SK-N-SH (cell line): ENCODE data around the gene OR9A2. TPM values are rescaled to one million over a fixed set of nuclear protein-coding genes. Genes with fewer than 3 reads are reported as not detected.

Experiments used
- CTCF ChIA-PET: fragments of 300-600, 350-600 bp; formaldehyde crosslinking; extraction: SDS; loops from one replicate; lab custom pipeline; 2021; lab: Yijun Ruan, JAX
- POLR2A ChIA-PET: fragments of 350-600 bp; sonication (Branson Sonifier 250); formaldehyde crosslinking; extraction: SDS; loops from one replicate; lab custom pipeline; 2020; ENCODE audit warnings: antibody characterized with exemption, inconsistent platforms; lab: Yijun Ruan, JAX
- DNase-seq: peaks from one replicate; pipeline ENCODE4 v3.0.0; 2012
- H2AFZ ChIP-seq: fragments of 200-600 bp; sonication (generic); 2 replicates; pipeline ENCODE4 v1.8.1; 2016; ENCODE audit warnings: antibody characterized with exemption, mild to moderate bottlenecking, low read depth
- H3F3A ChIP-seq: fragments of 200-600 bp; sonication (generic); replicated peaks from 2 replicates; pipeline ENCODE3; 2016; ENCODE audit warnings: antibody characterized with exemption, mild to moderate bottlenecking; ENCODE audit not compliant: insufficient read depth
- H3K27ac ChIP-seq, 2 experiments: fragments of 200-500 bp in 1 of 2; fragments of 200-600 bp in 1 of 2; sonication (Bioruptor generic) in 1 of 2; sonication (generic), shearing (Covaris generic) in 1 of 2; 2 replicates each; pipeline versions ENCODE4 v1.5.1 to v1.6.1; 2014 to 2016; ENCODE audit warnings: low read depth in 2 of 2, inconsistent platforms in 1 of 2, low read length in 1 of 2, mild to moderate bottlenecking in 1 of 2, mixed read lengths in 1 of 2
- H3K27me3 ChIP-seq: fragments of 200-600 bp; sonication (generic), shearing (Covaris generic); 2 replicates; pipeline ENCODE4 v1.6.1; 2016; ENCODE audit warnings: mixed run types; ENCODE audit not compliant: insufficient read depth
- H3K36me3 ChIP-seq, 2 experiments: fragments of 200-500 bp in 1 of 2; fragments of 200-600 bp in 1 of 2; sonication (Bioruptor generic) in 1 of 2; sonication (generic) in 1 of 2; replicated peaks in 1 of 2; 2 replicates each; pipeline versions ENCODE3 to v1.5.1; 2014 to 2016; ENCODE audit warnings: low read length in 1 of 2, mild to moderate bottlenecking in 1 of 2; ENCODE audit not compliant: insufficient read depth in 2 of 2, control insufficient read depth in 1 of 2
- H3K4me1 ChIP-seq, 2 experiments: fragments of 200-500 bp in 1 of 2; fragments of 200-600 bp in 1 of 2; sonication (Bioruptor generic) in 1 of 2; sonication (generic), shearing (Covaris generic) in 1 of 2; 2 replicates each; pipeline versions ENCODE4 v1.5.1 to v1.6.1; 2014 to 2016; ENCODE audit warnings: low read depth in 1 of 2, low read length in 1 of 2, mixed run types in 1 of 2; ENCODE audit not compliant: insufficient read depth in 2 of 2, control insufficient read depth in 1 of 2
- H3K4me2 ChIP-seq: fragments of 200-600 bp; sonication (generic), shearing (Covaris generic); 2 replicates; pipeline ENCODE4 v1.6.1; 2017; ENCODE audit warnings: mixed run types
- H3K4me3 ChIP-seq, 2 experiments: fragments of 200-500 bp in 1 of 2; fragments of 200-600 bp in 1 of 2; sonication (Bioruptor generic) in 1 of 2; sonication (generic), shearing (Covaris generic) in 1 of 2; 2 replicates each; pipeline versions ENCODE4 v1.5.1 to v1.8.1; 2014 to 2016; ENCODE audit warnings: low read depth in 2 of 2, inconsistent platforms in 1 of 2, low read length in 1 of 2, mild to moderate bottlenecking in 1 of 2, mixed read lengths in 1 of 2, moderate library complexity in 1 of 2
- H3K79me2 ChIP-seq: fragments of 200-600 bp; sonication (generic); 2 replicates; pipeline ENCODE4 v1.8.1; 2017; ENCODE audit warnings: mild to moderate bottlenecking; ENCODE audit not compliant: insufficient read depth
- H3K9ac ChIP-seq: fragments of 200-600 bp; sonication (generic); 2 replicates; pipeline ENCODE4 v1.6.1; 2017; ENCODE audit warnings: mixed run types
- H3K9me2 ChIP-seq: fragments of 200-600 bp; sonication (generic); 2 replicates; pipeline ENCODE4 v1.6.1; 2017; ENCODE audit warnings: mixed run types
- H3K9me3 ChIP-seq: fragments of 200-600 bp; sonication (generic); 2 replicates; pipeline ENCODE4 v1.6.1; 2017; ENCODE audit warnings: mixed run types, mild to moderate bottlenecking, moderate library complexity
- H4K20me1 ChIP-seq: fragments of 200-600 bp; sonication (generic); 2 replicates; pipeline ENCODE4 v1.6.1; 2017; ENCODE audit warnings: mild to moderate bottlenecking, mixed run types; ENCODE audit not compliant: insufficient read depth
- CTCF ChIP-seq: fragments of 200-600 bp; sonication (generic); IDR thresholded peaks from 2 replicates; pipeline ENCODE4 v1.6.1; 2017; ENCODE audit warnings: antibody characterized with exemption, mild to moderate bottlenecking, moderate library complexity
- ELF1 ChIP-seq: IDR thresholded peaks from 2 replicates; pipeline ENCODE4 v1.4.0; 2012
- FOSL2 ChIP-seq: IDR thresholded peaks from 2 replicates; pipeline ENCODE4 v1.4.0; 2012; ENCODE audit warnings: low read depth, mild to moderate bottlenecking, moderate library complexity, borderline replicate concordance
- FOXM1 ChIP-seq: IDR thresholded peaks from 2 replicates; pipeline ENCODE4 v1.4.0; 2012; ENCODE audit warnings: low read depth, mild to moderate bottlenecking
- JUND ChIP-seq: IDR thresholded peaks from 2 replicates; pipeline ENCODE4 v1.4.0; 2012
- MAX ChIP-seq: IDR thresholded peaks from 2 replicates; pipeline ENCODE4 v1.4.0; 2012; ENCODE audit warnings: low read depth
- NFIC ChIP-seq: IDR thresholded peaks from 2 replicates; pipeline ENCODE4 v1.4.0; 2012; ENCODE audit warnings: borderline replicate concordance
- PBX3 ChIP-seq: IDR thresholded peaks from 2 replicates; pipeline ENCODE4; 2012
- RFX5 ChIP-seq: IDR thresholded peaks from 2 replicates; pipeline ENCODE4 v1.6.1; 2012; ENCODE audit warnings: mild to moderate bottlenecking, improper control_type of control experiment, low read length
- RXRA ChIP-seq: IDR thresholded peaks from 2 replicates; pipeline ENCODE4 v1.4.0; 2012; ENCODE audit warnings: low read depth, mild to moderate bottlenecking, borderline replicate concordance
- SIN3A ChIP-seq: IDR thresholded peaks from 2 replicates; pipeline ENCODE4 v1.6.1; 2012; ENCODE audit warnings: low read depth, mild to moderate bottlenecking, low read length, moderate library complexity, borderline replicate concordance
- SMC3 ChIP-seq: IDR thresholded peaks from 2 replicates; pipeline ENCODE4 v1.6.1; 2012; ENCODE audit warnings: low read depth, low read length, improper control_type of control experiment
- TCF12 ChIP-seq: IDR thresholded peaks from 2 replicates; pipeline ENCODE4 v1.4.0; 2012
- WGBS: methylation state at CpG from one replicate; pipeline ENCODE4 v1.1.6; 2017; ENCODE audit warnings: low lambda C conversion rate; 5-methylcytosine and 5-hydroxymethylcytosine counted together
- polyA plus RNA-seq, 3 experiments: library from polyadenylated mRNA; depleted of rRNA; stranded (reverse); fragments of >200 nt; gene quantifications; 2 replicates each; pipeline ENCODE4 v1.2.3, GENCODE V29; 2012
- TF ChIP-seq, protein P1 (sequence below): fragments of 150-350 bp; IDR thresholded peaks from 2 replicates; pipeline ENCODE4 v1.6.1; 2016; ENCODE audit warnings: mild to moderate bottlenecking, low read depth, low read length
- TF ChIP-seq, protein P2 (sequence below): fragments of 150-350 bp; IDR thresholded peaks from 2 replicates; pipeline ENCODE4 v1.6.1; 2017; ENCODE audit warnings: antibody characterized with exemption, low read length, low read depth, borderline replicate concordance

OR9A2 gene
- polyA plus RNA-seq, 1 of the 3 experiments (the other 2 are of a cell fraction): not detected

GRCh38 chr7:143074141-143074540 is 47.2 kb upstream of the OR9A2 start:
- Histone ChIP-seq H2AFZ (no peak overlapping the region), H3K36me3 (no peaks in the 10 kb centered on the region), H3K4me3 (no peak overlapping the region), H3K9ac (no peak overlapping the region), H3K9me2 (no peaks in the 10 kb centered on the region), H3K4me2 (no peak overlapping the region), H3K27ac (no peak overlapping the region), H4K20me1 (no peaks in the 10 kb centered on the region), H3K9me3 (no peaks in the 10 kb centered on the region), H3K79me2 (no peaks in the 10 kb centered on the region), H3K4me1 (no peaks in the 10 kb centered on the region), H3K27me3 (peaks cover 8% of the 10 kb centered on the region; the same call in 1 of the 2 replicates), H3F3A (no peaks in the 10 kb centered on the region)
- POLR2A ChIA-PET: no interaction called here
- TF ChIP-seq NFIC (no peak), PBX3 (no peak), SMC3 (no peak), RFX5 (no peak), MAX (no peak)
- TF ChIP-seq, protein P1, sequence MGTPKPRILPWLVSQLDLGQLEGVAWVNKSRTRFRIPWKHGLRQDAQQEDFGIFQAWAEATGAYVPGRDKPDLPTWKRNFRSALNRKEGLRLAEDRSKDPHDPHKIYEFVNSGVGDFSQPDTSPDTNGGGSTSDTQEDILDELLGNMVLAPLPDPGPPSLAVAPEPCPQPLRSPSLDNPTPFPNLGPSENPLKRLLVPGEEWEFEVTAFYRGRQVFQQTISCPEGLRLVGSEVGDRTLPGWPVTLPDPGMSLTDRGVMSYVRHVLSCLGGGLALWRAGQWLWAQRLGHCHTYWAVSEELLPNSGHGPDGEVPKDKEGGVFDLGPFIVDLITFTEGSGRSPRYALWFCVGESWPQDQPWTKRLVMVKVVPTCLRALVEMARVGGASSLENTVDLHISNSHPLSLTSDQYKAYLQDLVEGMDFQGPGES: no peak
- CTCF ChIA-PET: no interaction called here
- DNase-seq: no peak

DNA sequence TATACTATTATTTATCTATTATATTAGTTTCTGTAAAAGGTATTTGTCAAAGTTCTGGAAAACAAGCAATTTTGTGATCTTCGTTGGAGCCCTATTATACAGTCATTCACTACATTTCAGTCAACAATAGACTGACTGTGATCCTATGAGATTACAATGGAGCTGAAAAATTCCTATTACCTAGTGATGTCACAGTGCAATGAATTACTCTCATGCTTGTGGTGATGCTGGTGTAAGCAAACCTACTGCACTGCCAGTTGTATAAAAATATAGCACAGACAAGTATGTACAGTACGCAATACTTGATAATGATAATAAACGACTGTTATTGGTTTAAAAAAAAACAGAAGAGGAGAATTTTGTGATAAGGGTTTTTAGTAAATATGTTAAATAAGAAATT is 46.6 kb upstream of the OR9A2 start:
- no peaks in the 10 kb centered on the region for H3K4me1 ChIP-seq
- no peak for DNase-seq
- H3K9me2 ChIP-seq: no peaks in the 10 kb centered on the region
- no peaks in the 10 kb centered on the region for H3K36me3 ChIP-seq
- H3F3A ChIP-seq: no peaks in the 10 kb centered on the region
- CTCF ChIA-PET: no interaction called here
- no peak overlapping the region for H3K4me2 ChIP-seq
- H3K4me3 ChIP-seq: no peak overlapping the region
- peaks cover 8% of the 10 kb centered on the region; the same call in 1 of the 2 replicates for H3K27me3 ChIP-seq
- H3K9ac ChIP-seq: no peak overlapping the region
- no peaks in the 10 kb centered on the region for H4K20me1 ChIP-seq
- TF ChIP-seq CTCF (no peak), RFX5 (no peak), PBX3 (no peak), RXRA (no peak), ELF1 (no peak), FOXM1 (no peak), FOSL2 (no peak), TCF12 (no peak), SIN3A (no peak), JUND (no peak)
- TF ChIP-seq, protein P2, sequence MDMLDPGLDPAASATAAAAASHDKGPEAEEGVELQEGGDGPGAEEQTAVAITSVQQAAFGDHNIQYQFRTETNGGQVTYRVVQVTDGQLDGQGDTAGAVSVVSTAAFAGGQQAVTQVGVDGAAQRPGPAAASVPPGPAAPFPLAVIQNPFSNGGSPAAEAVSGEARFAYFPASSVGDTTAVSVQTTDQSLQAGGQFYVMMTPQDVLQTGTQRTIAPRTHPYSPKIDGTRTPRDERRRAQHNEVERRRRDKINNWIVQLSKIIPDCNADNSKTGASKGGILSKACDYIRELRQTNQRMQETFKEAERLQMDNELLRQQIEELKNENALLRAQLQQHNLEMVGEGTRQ: no peak
- TF ChIP-seq, protein P1: no peak
- TF ChIP-seq, all 33 proteins: peak for 0
- Histone ChIP-seq H3K27ac (no peak overlapping the region), H3K9me3 (no peaks in the 10 kb centered on the region), H2AFZ (no peak overlapping the region), H3K79me2 (no peaks in the 10 kb centered on the region)
- POLR2A ChIA-PET: no interaction called here
- 9% methylated on average over 3 of the region's 3 CpGs for WGBS
